ENCODE data around the gene TMSB10. TPM values are rescaled to one million over a fixed set of nuclear protein-coding genes. Genes with fewer than 3 reads are reported as not detected.

TMSB10 gene
- total and polyA plus RNA-seq, 2 of the 13 experiments (the other 11 are each of a cell fraction or from before 2014, with no cell fraction given): 665 to 708 TPM

- TF ChIP-seq ZSCAN25 (CRISPR knock-in tag; IDR thresholded peaks at IDR 0.05): no peak
- TF ChIP-seq HNF1A (IDR thresholded peaks at IDR 0.05; ENCODE audit: low read depth): 0 out of 2 replicates have a peak, but pooled peaks have one; percentile 5
- TF ChIP-seq HNF1A (CRISPR knock-in tag; IDR thresholded peaks at IDR 0.05; ENCODE audit: borderline replicate concordance): no peak
- TF ChIP-seq ZNF597 (CRISPR knock-in tag; IDR thresholded peaks at IDR 0.05): no peak
- no peak for TF ChIP-seq AKAP8 (CRISPR knock-in tag; IDR thresholded peaks at IDR 0.05)
- TF ChIP-seq ZSCAN21 (CRISPR knock-in tag; IDR thresholded peaks at IDR 0.05; ENCODE audit: borderline replicate concordance): no peak
- no peak for TF ChIP-seq KDM5A (IDR thresholded peaks at IDR 0.05; ENCODE audit: borderline replicate concordance, low read length)
- no peak for TF ChIP-seq GLI4 (CRISPR knock-in tag; IDR thresholded peaks at IDR 0.05; ENCODE audit: borderline replicate concordance)
These were observed 1.7 kb downstream of the TMSB10 start (continued) for GRCh38 chr2:84906900-84907714.

Measured in HepG2 (cell line).